OCI-LY3 (cell line): ENCODE results near the gene RANBP3L.
"Not testable (repeated sequence)": the region's sequence is repeated elsewhere in the genome, so short reads cannot be mapped to it uniquely, and the experiment has no call there.

ENCODE experiments used
- CTCF ChIP-seq: fragments of 200-600, 300-600 bp; sonication (generic); IDR thresholded peaks from 2 replicates; pipeline ENCODE4 v1.5.1; 2014; ENCODE audit warnings: antibody characterized with exemption, low read length, low read depth
- EZH2phosphoT487 ChIP-seq: fragments of 200-600 bp; shearing (Covaris generic); IDR thresholded peaks from 2 replicates; pipeline ENCODE4 v1.6.1; 2018; ENCODE audit warnings: antibody characterized with exemption, mixed run types, low read depth

DNA sequence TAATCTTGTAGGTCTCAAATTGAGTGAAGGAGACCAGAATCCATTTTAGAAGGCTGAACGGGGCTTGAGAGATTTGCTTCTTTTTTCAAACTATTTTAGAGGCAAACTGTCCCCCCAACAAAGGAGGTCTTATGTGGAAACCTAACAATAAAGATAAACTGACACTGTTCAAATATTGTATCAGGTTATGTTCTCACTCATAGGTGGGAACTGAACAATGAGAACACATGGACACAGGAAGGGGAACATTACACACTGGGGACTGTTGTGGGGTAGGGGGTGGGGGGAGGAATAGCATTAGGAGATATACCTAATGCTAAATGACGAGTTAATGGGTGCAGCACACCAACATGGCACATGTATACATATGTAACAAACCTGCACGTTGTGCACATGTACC lies 102.9 kb downstream of the RANBP3L start:
- not testable (repeated sequence) for TF ChIP-seq CTCF, EZH2phosphoT487
